ENCODE data around the gene LIMK2. TPM values are rescaled to one million over a fixed set of nuclear protein-coding genes. Genes with fewer than 3 reads are reported as not detected.

The LIMK2 gene
- total RNA-seq, 1 experiment from 2014 or later = 42.5 TPM

GRCh38 chr22:31248965-31249958, 37.2 kb downstream of the LIMK2 start:
- Histone ChIP-seq H3K79me2 (ENCODE audit: low read depth) (no peaks in the 10 kb centered on the region), H3K4me2 (peak overlapping the region; percentile 72), H3K36me3 (ENCODE audit: low read depth) (no peaks in the 10 kb centered on the region), H3K9me2 (ENCODE audit: insufficient read depth) (no peaks in the 10 kb centered on the region), H3K27me3 (ENCODE audit: insufficient read depth, low read depth) (no peaks in the 10 kb centered on the region), H3K9me3 (ENCODE audit: insufficient read depth, low read depth) (no peaks in the 10 kb centered on the region), H4K20me1 (ENCODE audit: insufficient read depth) (no peaks in the 10 kb centered on the region), H3F3A (ENCODE audit: insufficient read depth, low read depth) (peaks cover 5% of the 10 kb centered on the region), H2AFZ (no peak overlapping the region), H3K4me1 (replicated peaks; ENCODE audit: insufficient read depth) (peaks cover 18% of the 10 kb centered on the region), H3K4me3 (peak overlapping the region; percentile 47; the same call in 1 of the 2 replicates), H3K27ac (no peak overlapping the region)
- intact Hi-C loops (cut with micrococcal nuclease; ENCODE audit: unreplicated experiment) = no loop called here
- no peak for TF ChIP-seq EZH2 (IDR thresholded peaks at IDR 0.05; ENCODE audit: low read depth)
- TF ChIP-seq, protein P1, sequence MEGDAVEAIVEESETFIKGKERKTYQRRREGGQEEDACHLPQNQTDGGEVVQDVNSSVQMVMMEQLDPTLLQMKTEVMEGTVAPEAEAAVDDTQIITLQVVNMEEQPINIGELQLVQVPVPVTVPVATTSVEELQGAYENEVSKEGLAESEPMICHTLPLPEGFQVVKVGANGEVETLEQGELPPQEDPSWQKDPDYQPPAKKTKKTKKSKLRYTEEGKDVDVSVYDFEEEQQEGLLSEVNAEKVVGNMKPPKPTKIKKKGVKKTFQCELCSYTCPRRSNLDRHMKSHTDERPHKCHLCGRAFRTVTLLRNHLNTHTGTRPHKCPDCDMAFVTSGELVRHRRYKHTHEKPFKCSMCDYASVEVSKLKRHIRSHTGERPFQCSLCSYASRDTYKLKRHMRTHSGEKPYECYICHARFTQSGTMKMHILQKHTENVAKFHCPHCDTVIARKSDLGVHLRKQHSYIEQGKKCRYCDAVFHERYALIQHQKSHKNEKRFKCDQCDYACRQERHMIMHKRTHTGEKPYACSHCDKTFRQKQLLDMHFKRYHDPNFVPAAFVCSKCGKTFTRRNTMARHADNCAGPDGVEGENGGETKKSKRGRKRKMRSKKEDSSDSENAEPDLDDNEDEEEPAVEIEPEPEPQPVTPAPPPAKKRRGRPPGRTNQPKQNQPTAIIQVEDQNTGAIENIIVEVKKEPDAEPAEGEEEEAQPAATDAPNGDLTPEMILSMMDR (conservative IDR thresholded peaks at IDR 0.05) = no peak
- no TSS peak for BruUV-seq (replicated peaks)
- ChIA-PET POLR2A (ENCODE audit: unreplicated experiment) (interaction anchor here (0.6 kb wide), 3 partner anchors 21 to 696 kb away, joined by 4 to 6 read pairs (median 4); no protein-coding TSS in a partner anchor), CTCF (interaction anchor here (0.8 to 1.1 kb wide), 3 partner anchors 22 to 37 kb away, joined by 3 to 5 read pairs (median 4); partner anchors contain the start of gene LIMK2)
- peak; percentile 32 to 40 for DNase-seq

- peak in 1 of 2 experiments; percentile 21 for DNase-seq
- no peak for TF ChIP-seq EZH2 (IDR thresholded peaks at IDR 0.05; ENCODE audit: low read depth)
- ChIA-PET CTCF (interaction anchor here (1.3 kb wide), 1 partner anchor 22 kb away, joined by 3 read pairs; no protein-coding TSS in a partner anchor), POLR2A (ENCODE audit: unreplicated experiment) (no interaction called here)
- no peaks in the 10 kb centered on the region for H3K79me2 ChIP-seq (ENCODE audit: low read depth)
- no TSS peak for BruUV-seq (replicated peaks)
- H3K9me2 ChIP-seq (ENCODE audit: insufficient read depth) = no peaks in the 10 kb centered on the region
- H2AFZ ChIP-seq = no peak overlapping the region
- H3K27me3 ChIP-seq (ENCODE audit: insufficient read depth, low read depth) = no peaks in the 10 kb centered on the region
- H3K36me3 ChIP-seq (ENCODE audit: low read depth) = no peaks in the 10 kb centered on the region
- H3F3A ChIP-seq (ENCODE audit: insufficient read depth, low read depth) = 0 out of 2 replicates have a peak, but pooled peaks cover 2% of the 10 kb centered on the region
- H4K20me1 ChIP-seq (ENCODE audit: insufficient read depth) = no peaks in the 10 kb centered on the region
- no peak overlapping the region for H3K27ac ChIP-seq
- intact Hi-C loops (cut with micrococcal nuclease; ENCODE audit: unreplicated experiment) = no loop called here
- peaks cover 9% of the 10 kb centered on the region; the same call in 1 of the 2 replicates for H3K4me1 ChIP-seq (replicated peaks; ENCODE audit: insufficient read depth)
- H3K4me2 ChIP-seq = no peak overlapping the region
- no peaks in the 10 kb centered on the region for H3K9me3 ChIP-seq (ENCODE audit: insufficient read depth, low read depth)
- no peak overlapping the region for H3K4me3 ChIP-seq
Observed at GRCh38 chr22:31250740-31251600, 38.9 kb downstream of the LIMK2 start.

DNA sequence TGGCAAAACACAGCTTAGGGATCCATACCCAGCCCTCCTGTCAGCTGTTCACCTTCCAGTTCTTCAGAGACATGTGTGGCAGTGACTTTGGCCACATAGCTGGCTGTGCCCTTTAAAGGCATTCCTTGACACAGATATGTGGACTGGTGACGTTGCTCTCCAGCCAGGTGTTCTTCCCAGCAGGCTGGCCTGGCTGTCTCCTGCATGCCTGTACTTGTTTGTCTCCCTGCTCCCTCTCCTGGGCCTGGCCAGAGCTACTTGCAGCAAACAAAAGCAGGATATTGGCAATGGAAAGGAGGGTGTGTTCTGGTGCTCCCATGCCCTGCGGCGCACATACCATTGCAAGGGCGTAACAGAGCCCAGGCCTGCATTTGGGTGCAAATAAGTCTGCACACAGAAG, 41.9 kb downstream of the LIMK2 start:
- peak; percentile 81 to 95 for DNase-seq
- no TSS peak for BruUV-seq (replicated peaks)
- intact Hi-C loops (cut with micrococcal nuclease; ENCODE audit: unreplicated experiment) = loop anchor here (1.0 to 2.0 kb wide), 4 partner anchors 37 to 89 kb away; partner anchors contain the start of gene LIMK2
- no peaks in the 10 kb centered on the region for H4K20me1 ChIP-seq (ENCODE audit: insufficient read depth)
- peaks cover 6% of the 10 kb centered on the region; the same call in 1 of the 2 replicates for H3K4me1 ChIP-seq (replicated peaks; ENCODE audit: insufficient read depth)
- TF ChIP-seq, protein P1 (conservative IDR thresholded peaks at IDR 0.05) = no peak
- TF ChIP-seq EZH2 (IDR thresholded peaks at IDR 0.05; ENCODE audit: low read depth) = no peak
- no peaks in the 10 kb centered on the region for H3K27me3 ChIP-seq (ENCODE audit: insufficient read depth, low read depth)
- H3K36me3 ChIP-seq (ENCODE audit: low read depth) = no peaks in the 10 kb centered on the region
- CTCF ChIA-PET = interaction anchor here (0.7 to 1.8 kb wide), 7 partner anchors 10 to 47 kb away, joined by 3 to 8 read pairs (median 4); no protein-coding TSS in a partner anchor
- H3F3A ChIP-seq (ENCODE audit: insufficient read depth, low read depth) = no peaks in the 10 kb centered on the region
- H3K9me2 ChIP-seq (ENCODE audit: insufficient read depth) = no peaks in the 10 kb centered on the region
- H2AFZ ChIP-seq = no peak overlapping the region
- no peak overlapping the region for H3K27ac ChIP-seq
- no peak overlapping the region for H3K4me3 ChIP-seq
- POLR2A ChIA-PET (ENCODE audit: unreplicated experiment) = interaction anchor here (0.6 to 0.9 kb wide), 3 partner anchors 16 to 716 kb away, joined by 3 to 6 read pairs (median 5); no protein-coding TSS in a partner anchor
- H3K79me2 ChIP-seq (ENCODE audit: low read depth) = no peaks in the 10 kb centered on the region
- H3K4me2 ChIP-seq = no peak overlapping the region
- H3K9me3 ChIP-seq (ENCODE audit: insufficient read depth, low read depth) = no peaks in the 10 kb centered on the region
